Measurements from ENCODE around the gene IRF1. TPM values are rescaled to one million over a fixed set of nuclear protein-coding genes. Genes with fewer than 3 reads are reported as not detected.

Gene IRF1
- total RNA-seq, 4 donors from 2014 or later, result 5.5 to 20.6 (median 8.4) TPM

GRCh38 chr5:132496191-132496630 is 5.6 kb upstream of the IRF1 start:
- Histone ChIP-seq H3K27me3 (no peaks in the 10 kb centered on the region), H3K27ac (peak overlapping the region; percentile 77 to 84 (median 81)), H3K36me3 (no peaks in the 10 kb centered on the region), H3K4me3 (peak overlapping the region; percentile 60 to 74 (median 66)), H3K4me1 (peaks cover 33 to 35% of the 10 kb centered on the region in 2 donors), H3K9me3 (no peaks in the 10 kb centered on the region)
- ATAC-seq (peak; percentile 39 to 46), DNase-seq (peak; percentile 45 to 69)
- intact Hi-C loops (cut with DNase I; ENCODE audit: low total_unique reads), result loop anchor here (10.0 kb wide), 1 partner anchor 861 kb away; the partner anchor contains the start of gene RAPGEF6
- in situ Hi-C loops (cut with MboI; ENCODE audit: low sequenced_read_pairs in 4 of 4), result loop anchor here in 2 of 4 donors (5.0 to 10.0 kb wide), 3 partner anchors 71 to 221 kb away; no protein-coding TSS in a partner anchor
- TF ChIP-seq POLR2A (IDR thresholded peaks at IDR 0.05), result no peak
- TF ChIP-seq CTCF (IDR thresholded peaks at IDR 0.05 in 4 of 5, conservative IDR thresholded peaks at IDR 0.05 in 1 of 5), result no peak

- Histone ChIP-seq H3K9me3 (no peaks in the 10 kb centered on the region), H3K36me3 (no peaks in the 10 kb centered on the region), H3K4me3 (peak overlapping the region; percentile 60 to 74 (median 66)), H3K27ac (peak overlapping the region; percentile 77 to 84 (median 81)), H3K27me3 (no peaks in the 10 kb centered on the region), H3K4me1 (peaks cover 31 to 37% of the 10 kb centered on the region in 2 donors)
- intact Hi-C loops (cut with DNase I; ENCODE audit: low total_unique reads), result loop anchor here (10.0 kb wide), 1 partner anchor 861 kb away; the partner anchor contains the start of gene RAPGEF6
- DNase-seq, result peak; percentile 57 to 69
- in situ Hi-C loops (cut with MboI; ENCODE audit: low sequenced_read_pairs in 4 of 4), result loop anchor here in 2 of 4 donors (5.0 to 10.0 kb wide), 3 partner anchors 71 to 221 kb away; no protein-coding TSS in a partner anchor
- TF ChIP-seq POLR2A (IDR thresholded peaks at IDR 0.05), result no peak
- no peak for TF ChIP-seq CTCF (IDR thresholded peaks at IDR 0.05 in 4 of 5, conservative IDR thresholded peaks at IDR 0.05 in 1 of 5)
- ATAC-seq, result peak; percentile 28 to 36
Observed at GRCh38 chr5:132495667-132496190, 5.2 kb upstream of the IRF1 start.

- no peak for ATAC-seq
- Histone ChIP-seq H3K27me3 (no peaks in the 10 kb centered on the region), H3K4me1 (peaks cover 41 to 46% of the 10 kb centered on the region in 2 donors), H3K36me3 (no peaks in the 10 kb centered on the region), H3K9me3 (no peaks in the 10 kb centered on the region), H3K27ac (peak overlapping the region in 2 of 4 donors; percentile 80 to 82), H3K4me3 (no peak overlapping the region)
- DNase-seq, result no peak
- TF ChIP-seq POLR2A (IDR thresholded peaks at IDR 0.05), result no peak
- TF ChIP-seq CTCF (IDR thresholded peaks at IDR 0.05 in 4 of 5, conservative IDR thresholded peaks at IDR 0.05 in 1 of 5), result no peak
- intact Hi-C loops (cut with DNase I; ENCODE audit: low total_unique reads), result loop anchor here (5.0 to 10.0 kb wide), 2 partner anchors 127 to 859 kb away; partner anchors contain the start of genes RAPGEF6 and SLC22A5
- in situ Hi-C loops (cut with MboI; ENCODE audit: low sequenced_read_pairs in 4 of 4), result loop anchor here in 2 of 4 donors (10.0 kb wide), 2 partner anchors 69 to 219 kb away; no protein-coding TSS in a partner anchor
Observed at GRCh38 chr5:132493821-132494220, 3.2 kb upstream of the IRF1 start.

- no peaks in the 10 kb centered on the region for H3K9me3 ChIP-seq
- DNase-seq, result no peak
- ATAC-seq, result no peak
- intact Hi-C loops (cut with DNase I; ENCODE audit: low total_unique reads) (loop anchor here (5.0 to 10.0 kb wide), 2 partner anchors 126 to 858 kb away; partner anchors contain the start of genes RAPGEF6 and SLC22A5), in situ Hi-C loops (cut with MboI; ENCODE audit: low sequenced_read_pairs in 4 of 4) (loop anchor here in 2 of 4 donors (10.0 kb wide), 2 partner anchors 68 to 218 kb away; no protein-coding TSS in a partner anchor)
- no peak overlapping the region for H3K27ac ChIP-seq
- TF ChIP-seq CTCF (IDR thresholded peaks at IDR 0.05 in 4 of 5, conservative IDR thresholded peaks at IDR 0.05 in 1 of 5) (no peak), POLR2A (IDR thresholded peaks at IDR 0.05) (no peak)
- H3K4me1 ChIP-seq, result peaks cover 42 to 52% of the 10 kb centered on the region in 2 donors
- no peak overlapping the region for H3K4me3 ChIP-seq
- H3K36me3 ChIP-seq, result no peaks in the 10 kb centered on the region
- H3K27me3 ChIP-seq, result no peaks in the 10 kb centered on the region
Observed at GRCh38 chr5:132493241-132493640, 2.7 kb upstream of the IRF1 start.

All from gastrocnemius medialis (tissue), 4 donors.